Muscle of leg (tissue), 11 donors: ENCODE measurements around the gene BAZ1A. TPM values are rescaled to one million over a fixed set of nuclear protein-coding genes. Genes with fewer than 3 reads are reported as not detected.

ENCODE experiments used
- DNase-seq: peaks from one replicate; pipeline ENCODE4 v3.0.0; 2013
- H3K27ac ChIP-seq: one replicate; pipeline ENCODE4 v1.5.1; 2013; ENCODE audit warnings: mild to moderate bottlenecking, low read length, control low read depth
- H3K27me3 ChIP-seq: one replicate; pipeline ENCODE4 v1.6.1; 2013; ENCODE audit warnings: low read length; ENCODE audit not compliant: control insufficient read depth, insufficient read depth
- H3K36me3 ChIP-seq: one replicate; pipeline ENCODE4 v1.6.1; 2013; ENCODE audit warnings: low read length; ENCODE audit not compliant: control insufficient read depth, insufficient read depth
- H3K4me1 ChIP-seq: one replicate; pipeline ENCODE4 v1.6.1; 2013; ENCODE audit warnings: low read length; ENCODE audit not compliant: control insufficient read depth, insufficient read depth
- H3K4me3 ChIP-seq: one replicate; pipeline ENCODE4 v1.5.1; 2013; ENCODE audit warnings: low read length, control low read depth
- H3K9me3 ChIP-seq: replicated peaks from 2 replicates; pipeline ENCODE4 v1.6.1; 2013; ENCODE audit warnings: low read depth, low read length; ENCODE audit not compliant: control insufficient read depth
- WGBS: methylation state at CpG from one replicate; pipeline ENCODE4 v1.1.5; 2013; ENCODE audit warnings: missing lambda C conversion rate; ENCODE audit not compliant: insufficient coverage; 5-methylcytosine and 5-hydroxymethylcytosine counted together
- polyA plus RNA-seq, 8 donors: library from polyadenylated mRNA; unstranded; fragments of 120-200 nt; gene quantifications; one replicate each; pipeline versions ENCODE4 v1.2.1 to v1.2.3, GENCODE V29; 2013; ENCODE audit warnings: inconsistent platforms in 1 of 8, low replicate concordance in 1 of 8; ENCODE audit not compliant: insufficient read length in 8 of 8, insufficient read depth in 1 of 8
- total RNA-seq: library from RNA; stranded (reverse); fragments of 120-200 nt; gene quantifications from one replicate; pipeline ENCODE4 v1.2.4, GENCODE V29; 2013

Gene BAZ1A
- total and polyA plus RNA-seq, 9 donors = 14.7 to 27.8 (median 19.1) TPM

DNA sequence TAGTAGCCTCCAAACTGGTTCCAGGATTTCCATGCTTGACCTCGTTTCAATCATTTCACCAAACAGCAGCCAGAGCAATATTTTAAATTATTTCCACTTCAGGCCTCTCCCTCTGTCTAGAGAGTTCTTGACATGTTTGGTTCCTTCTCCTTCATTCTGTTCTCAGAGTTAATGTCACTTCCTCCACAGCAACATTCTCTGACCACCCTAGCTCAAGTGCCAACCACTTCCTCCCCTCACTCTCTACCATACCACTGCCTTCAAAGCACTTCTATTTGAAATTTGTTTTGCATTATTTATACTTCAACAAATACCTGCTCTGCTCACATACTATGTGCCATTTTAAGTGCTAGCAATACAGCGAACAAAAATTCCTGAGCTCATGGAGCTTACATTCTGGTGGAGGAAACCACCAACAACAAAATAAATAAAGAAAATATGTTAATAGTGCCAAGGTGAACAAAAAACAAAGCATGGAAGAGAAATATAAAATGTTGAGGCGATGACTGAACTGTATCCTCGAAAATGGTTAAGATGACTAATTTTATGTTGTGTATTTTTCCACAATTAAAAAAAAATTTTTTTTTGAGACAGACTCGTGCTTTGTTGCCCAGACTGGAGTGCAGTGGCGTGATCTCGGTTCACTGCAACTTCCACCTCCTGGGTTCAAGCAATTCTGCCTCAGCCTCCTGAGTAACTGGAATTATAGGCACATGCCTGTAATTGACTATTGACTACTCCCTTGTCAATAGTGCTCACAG, 17.3 kb downstream of the BAZ1A start:
- 93% methylated on average over 3 of the region's 7 CpGs for WGBS
- H3K27me3 ChIP-seq = no peaks in the 10 kb centered on the region
- no peaks in the 10 kb centered on the region for H3K9me3 ChIP-seq
- no peak overlapping the region for H3K4me3 ChIP-seq
- H3K36me3 ChIP-seq = peaks cover 20% of the 10 kb centered on the region
- DNase-seq = peak; percentile 6
- no peak overlapping the region for H3K27ac ChIP-seq
- no peaks in the 10 kb centered on the region for H3K4me1 ChIP-seq

DNA sequence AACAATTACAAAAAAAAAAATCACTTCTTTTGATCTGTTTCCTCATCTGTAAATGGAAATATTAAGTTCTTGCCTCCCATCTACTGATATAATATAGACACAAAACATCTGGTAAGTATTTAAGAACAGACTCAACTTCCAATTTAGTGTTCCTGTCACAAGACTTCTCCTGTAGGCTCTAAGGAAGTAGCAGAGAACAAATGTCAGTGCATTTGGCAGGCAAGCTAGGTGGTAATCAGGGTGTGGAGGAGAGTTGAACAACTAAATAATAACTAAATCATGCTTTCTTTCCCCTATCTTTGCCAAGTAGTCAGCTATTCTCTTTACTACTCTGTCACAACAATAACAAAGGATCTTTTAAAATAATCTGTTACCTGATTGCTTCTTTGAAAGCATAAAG, 22.1 kb downstream of the BAZ1A start:
- Histone ChIP-seq H3K36me3 (peaks cover 12% of the 10 kb centered on the region), H3K9me3 (no peaks in the 10 kb centered on the region)

DNA sequence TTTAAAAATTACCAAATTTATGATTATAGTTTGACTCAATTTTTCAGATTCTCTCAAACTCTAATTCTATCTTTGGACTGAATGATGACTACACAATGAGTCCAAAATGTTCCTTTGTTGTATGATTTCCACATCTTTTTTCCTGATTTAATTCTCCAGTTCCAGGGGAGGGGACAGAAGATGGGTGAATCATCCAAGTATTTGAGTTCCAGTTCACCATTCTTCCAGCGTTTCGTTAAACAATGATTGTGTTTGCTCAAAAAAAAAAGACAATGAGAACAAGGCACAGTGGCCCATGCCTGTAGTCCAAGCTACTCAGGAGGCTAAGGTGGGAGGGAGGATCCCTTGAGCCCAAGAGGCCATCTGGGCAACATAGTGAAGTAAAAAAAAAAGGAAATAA, 23.8 kb downstream of the BAZ1A start:
- Histone ChIP-seq H3K27ac (no peak overlapping the region), H3K27me3 (no peaks in the 10 kb centered on the region), H3K9me3 (no peaks in the 10 kb centered on the region), H3K36me3 (peaks cover 10% of the 10 kb centered on the region), H3K4me3 (no peak overlapping the region), H3K4me1 (no peaks in the 10 kb centered on the region)
- WGBS = 100% methylated on average over 2 of the region's 2 CpGs
- no peak for DNase-seq

More for the DNA sequence above, 22.1 kb downstream of the BAZ1A start:
- H3K4me1 ChIP-seq = no peaks in the 10 kb centered on the region
- no peak overlapping the region for H3K27ac ChIP-seq
- H3K4me3 ChIP-seq = no peak overlapping the region
- DNase-seq = peak; percentile 64
- no peaks in the 10 kb centered on the region for H3K27me3 ChIP-seq

DNA sequence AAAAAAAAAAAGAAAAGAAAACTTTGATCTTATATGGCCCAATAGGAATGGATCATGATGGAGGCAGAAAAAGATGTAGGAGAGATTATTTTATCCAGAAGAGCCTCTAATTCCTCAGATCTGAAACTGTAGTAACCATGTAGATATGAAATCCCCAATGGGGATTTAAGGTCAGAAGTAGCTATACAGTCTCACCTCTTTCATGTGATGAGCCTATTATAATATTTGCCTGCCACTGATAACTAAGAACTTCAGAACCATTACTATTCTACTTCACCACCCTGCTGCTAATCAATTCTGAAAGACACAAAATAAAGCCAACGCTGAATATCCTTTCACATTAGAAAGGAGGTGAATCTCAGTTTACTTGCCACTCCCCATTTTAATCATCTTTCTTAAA, 29.3 kb downstream of the BAZ1A start:
- Histone ChIP-seq H3K4me1 (no peaks in the 10 kb centered on the region), H3K36me3 (no peaks in the 10 kb centered on the region), H3K4me3 (no peak overlapping the region), H3K27ac (no peak overlapping the region), H3K27me3 (no peaks in the 10 kb centered on the region), H3K9me3 (no peaks in the 10 kb centered on the region)
- no CpG with 5 or more reads among the region's 1 CpG for WGBS
- no peak for DNase-seq

DNA sequence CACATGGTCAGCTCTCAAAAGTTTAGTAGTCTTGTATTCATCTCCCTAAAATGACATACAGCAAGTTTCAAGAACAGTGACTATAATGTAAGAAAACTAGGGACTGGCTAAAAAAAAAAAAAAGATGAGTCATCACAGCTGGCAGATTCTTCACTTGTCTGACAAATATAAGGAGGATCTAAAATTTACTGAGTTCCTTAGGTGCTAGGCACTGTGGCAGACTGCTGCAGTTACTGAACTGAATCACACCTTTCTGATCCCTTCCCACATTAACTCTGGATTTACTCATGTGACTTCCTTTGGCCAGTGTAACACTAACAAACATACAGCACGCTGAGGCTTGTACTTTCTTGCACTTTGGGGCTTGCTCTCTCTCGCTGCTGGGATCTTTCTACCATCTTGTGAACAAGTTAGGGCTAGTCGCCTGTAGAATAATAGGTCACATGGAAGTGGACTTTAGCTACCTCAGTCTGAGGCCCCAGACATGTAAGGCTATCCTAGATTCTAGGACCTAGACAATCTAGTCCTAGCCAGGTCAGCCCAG, 32.1 kb downstream of the BAZ1A start:
- Histone ChIP-seq H3K36me3 (no peaks in the 10 kb centered on the region), H3K9me3 (no peaks in the 10 kb centered on the region), H3K27me3 (no peaks in the 10 kb centered on the region), H3K4me3 (no peak overlapping the region), H3K27ac (no peak overlapping the region), H3K4me1 (no peaks in the 10 kb centered on the region)
- DNase-seq = peak; percentile 49
- WGBS = 92% methylated on average over 2 of the region's 3 CpGs

DNA sequence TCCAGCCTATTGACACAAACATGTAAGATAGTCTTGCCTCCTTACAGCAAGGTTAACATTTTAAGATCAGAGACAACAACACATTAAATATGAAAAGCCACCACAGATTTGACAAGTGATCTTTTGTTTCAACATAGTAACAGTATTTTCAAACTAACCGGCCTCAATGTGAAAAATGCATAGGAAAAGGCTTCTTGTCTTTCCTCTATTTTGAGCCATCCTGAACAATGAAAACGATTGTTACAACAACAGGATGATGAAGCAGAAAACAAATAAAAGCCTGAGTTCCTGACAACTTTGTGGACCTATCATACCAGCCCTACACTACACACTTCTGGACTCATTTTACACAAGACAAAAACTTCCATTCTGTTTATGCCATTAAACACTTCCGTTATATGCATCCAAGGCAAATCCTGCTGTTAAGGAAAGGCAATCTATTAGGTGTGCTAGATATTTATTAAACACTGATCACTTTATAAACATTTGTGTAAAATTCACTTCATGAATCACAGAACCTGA, 37.3 kb downstream of the BAZ1A start:
- no peak overlapping the region for H3K4me3 ChIP-seq
- H3K4me1 ChIP-seq = no peaks in the 10 kb centered on the region
- DNase-seq = no peak
- H3K27ac ChIP-seq = no peak overlapping the region
- no peaks in the 10 kb centered on the region for H3K27me3 ChIP-seq
- no peaks in the 10 kb centered on the region for H3K9me3 ChIP-seq
- 57% methylated on average over 1 of the region's 3 CpGs for WGBS
- H3K36me3 ChIP-seq = no peaks in the 10 kb centered on the region

DNA sequence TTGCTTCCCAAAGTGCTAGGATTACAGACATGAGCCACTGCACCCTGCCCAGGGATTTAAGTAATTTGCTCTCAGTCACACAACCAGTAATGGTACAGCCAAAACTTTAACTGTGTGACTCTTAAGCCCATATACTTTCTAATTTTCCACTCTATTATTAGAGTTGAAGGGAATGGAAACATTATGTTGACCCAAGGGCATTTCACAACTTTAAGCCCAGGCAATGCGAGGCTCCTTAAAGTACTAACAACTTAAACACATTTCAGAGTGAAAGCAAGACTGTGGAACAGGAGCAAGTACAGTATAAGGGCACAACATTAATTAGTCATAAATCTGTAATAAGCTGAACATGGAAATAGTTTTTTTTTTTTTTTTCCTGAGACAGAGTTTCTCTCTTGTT, 39.8 kb downstream of the BAZ1A start:
- Histone ChIP-seq H3K9me3 (no peaks in the 10 kb centered on the region), H3K27ac (no peak overlapping the region), H3K4me3 (no peak overlapping the region), H3K27me3 (no peaks in the 10 kb centered on the region), H3K4me1 (no peaks in the 10 kb centered on the region), H3K36me3 (no peaks in the 10 kb centered on the region)
- WGBS = no CpG with 5 or more reads among the region's 1 CpG
- DNase-seq = no peak

DNA sequence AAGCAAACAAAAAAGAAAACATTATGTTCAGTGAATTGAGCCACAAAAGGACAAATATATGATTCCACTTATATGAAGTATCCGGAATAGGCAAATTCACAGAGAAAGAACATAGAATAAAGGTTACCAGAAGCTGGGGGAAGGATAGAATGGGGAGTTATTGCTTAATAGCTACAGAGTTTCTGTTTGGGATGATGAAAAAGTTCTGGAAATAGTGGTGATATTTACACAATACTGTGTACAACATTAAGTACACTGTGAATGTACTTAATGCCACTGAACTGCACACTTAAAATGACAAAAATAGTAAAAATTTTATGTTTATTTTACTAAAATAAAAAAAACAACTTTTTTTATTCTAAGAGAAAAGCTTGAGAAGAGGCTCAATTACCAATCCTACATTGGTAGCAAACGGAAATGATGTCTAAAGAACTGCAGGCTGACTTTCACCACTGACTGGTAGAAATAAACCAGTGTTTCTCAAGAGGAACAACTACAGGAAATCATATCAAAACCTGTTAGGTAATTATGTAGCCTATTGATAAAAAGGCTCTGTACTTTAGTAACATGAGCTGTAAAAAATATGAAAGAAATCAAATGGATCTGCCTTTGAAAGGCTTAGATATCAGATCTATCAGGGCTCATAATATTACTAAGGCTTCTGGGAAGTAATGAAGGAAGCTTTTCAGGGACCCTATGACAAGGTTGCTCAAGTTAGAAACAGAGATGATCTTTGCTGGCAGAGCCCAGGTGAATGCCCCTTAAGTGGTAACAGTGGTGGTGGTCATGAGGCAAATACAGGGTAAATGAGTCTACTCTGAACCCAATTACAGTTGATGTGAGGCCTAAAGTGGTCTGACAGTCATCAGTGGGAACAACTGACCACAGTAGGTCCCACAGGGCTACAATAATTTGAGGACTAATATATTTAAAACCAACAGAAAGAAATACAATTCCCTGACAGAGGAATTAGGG, 41.3 kb downstream of the BAZ1A start:
- no peak for DNase-seq
- H3K27me3 ChIP-seq = no peaks in the 10 kb centered on the region
- no CpG with 5 or more reads among the region's 2 CpGs for WGBS
- no peaks in the 10 kb centered on the region for H3K36me3 ChIP-seq
- no peaks in the 10 kb centered on the region for H3K9me3 ChIP-seq
- H3K4me1 ChIP-seq = no peaks in the 10 kb centered on the region
- no peak overlapping the region for H3K4me3 ChIP-seq
- H3K27ac ChIP-seq = no peak overlapping the region

DNA sequence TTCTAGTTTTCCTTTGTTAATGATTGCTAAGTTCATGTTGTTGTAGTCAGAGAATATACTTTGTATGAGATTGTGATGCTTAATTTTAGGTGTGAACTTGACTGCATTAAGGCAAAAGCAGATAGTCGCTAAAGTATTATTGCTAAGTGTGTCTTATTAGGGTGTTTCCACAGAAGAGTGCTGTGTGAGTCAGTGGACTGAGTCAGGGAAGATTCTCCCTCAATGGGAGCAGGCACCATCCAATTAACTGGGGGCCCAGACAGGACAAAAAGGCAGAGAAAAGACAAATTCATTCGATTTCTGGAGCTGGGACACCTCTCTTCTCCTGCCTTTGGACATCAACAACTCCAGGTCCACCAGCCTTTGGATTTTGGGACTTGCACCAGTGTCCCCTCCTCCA, 48.5 kb downstream of the BAZ1A start:
- WGBS = 90% methylated on average over 1 of the region's 2 CpGs
- peaks cover 6% of the 10 kb centered on the region for H3K36me3 ChIP-seq
- no peaks in the 10 kb centered on the region for H3K27me3 ChIP-seq
- H3K4me1 ChIP-seq = no peaks in the 10 kb centered on the region
- H3K4me3 ChIP-seq = no peak overlapping the region
- no peak overlapping the region for H3K27ac ChIP-seq
- DNase-seq = no peak
- H3K9me3 ChIP-seq = no peaks in the 10 kb centered on the region

DNA sequence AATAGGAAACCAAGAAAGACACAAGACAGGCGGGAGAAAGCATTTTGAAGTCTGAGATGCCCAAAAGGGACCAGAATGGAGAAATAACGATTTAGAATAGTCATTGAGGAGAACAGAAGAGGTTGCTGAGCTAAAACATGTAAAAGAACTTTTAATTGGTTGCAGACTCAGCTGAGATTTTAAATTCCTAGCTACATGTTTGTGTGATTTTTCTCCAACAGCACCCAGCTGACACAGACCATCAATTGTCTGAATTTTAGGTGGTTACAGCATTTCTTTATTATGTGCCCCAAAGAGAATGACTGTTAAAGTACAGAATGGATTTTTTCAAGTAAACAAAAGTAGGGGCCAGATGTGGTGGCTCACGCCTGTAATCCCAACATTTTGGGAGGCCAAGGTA, 50.3 kb downstream of the BAZ1A start:
- no CpG with 5 or more reads among the region's 3 CpGs for WGBS
- H3K27me3 ChIP-seq = no peaks in the 10 kb centered on the region
- DNase-seq = no peak
- no peaks in the 10 kb centered on the region for H3K4me1 ChIP-seq
- no peaks in the 10 kb centered on the region for H3K9me3 ChIP-seq
- no peak overlapping the region for H3K27ac ChIP-seq
- peaks cover 6% of the 10 kb centered on the region for H3K36me3 ChIP-seq
- no peak overlapping the region for H3K4me3 ChIP-seq
